GM12892 (cell line): Measurements from ENCODE around the gene CSE1L.
"Not testable (repeated sequence)": the region's sequence is repeated elsewhere in the genome, so short reads cannot be mapped to it uniquely, and the experiment has no call there.

Experiments used
- POLR2A ChIP-seq: IDR thresholded peaks from 2 replicates; pipeline ENCODE4 v1.6.1; 2011; ENCODE audit warnings: low read depth, low read length, control low read depth
- POLR2AphosphoS5 ChIP-seq: IDR thresholded peaks from 2 replicates; pipeline ENCODE4 v1.6.1; 2011; ENCODE audit warnings: low read depth, low read length, control low read depth

DNA sequence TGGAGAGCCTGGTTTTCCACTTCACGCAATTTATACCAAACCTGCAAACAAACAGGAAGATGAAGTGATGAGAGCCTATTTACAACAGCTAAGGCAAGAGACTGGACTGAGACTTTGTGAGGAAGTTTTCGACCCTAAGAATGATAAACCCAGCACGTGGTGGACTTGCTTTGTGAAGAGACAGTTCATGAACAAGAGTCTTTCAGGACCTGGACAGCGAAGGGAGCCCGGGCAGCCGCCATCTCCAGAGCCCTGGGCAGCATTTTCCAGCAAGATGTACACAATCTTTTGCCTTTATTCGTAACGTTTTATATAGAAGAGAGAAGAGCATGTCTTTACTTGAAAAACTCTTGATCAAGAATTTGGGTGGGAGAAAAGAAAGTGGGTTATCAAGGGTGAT is 88.7 kb downstream of the CSE1L start:
- TF ChIP-seq POLR2A, POLR2AphosphoS5: not testable (repeated sequence)
